GM12874 (cell line): Measurements from ENCODE around the gene RINL.

Experiments
- TF ChIP-seq, protein P1 (sequence below): IDR thresholded peaks from 2 replicates; pipeline ENCODE4 v1.5.1; 2011; ENCODE audit warnings: low read depth, mild to moderate bottlenecking, control low read depth, low read length, moderate library complexity; ENCODE audit not compliant: insufficient read depth

The RINL gene, protein sequence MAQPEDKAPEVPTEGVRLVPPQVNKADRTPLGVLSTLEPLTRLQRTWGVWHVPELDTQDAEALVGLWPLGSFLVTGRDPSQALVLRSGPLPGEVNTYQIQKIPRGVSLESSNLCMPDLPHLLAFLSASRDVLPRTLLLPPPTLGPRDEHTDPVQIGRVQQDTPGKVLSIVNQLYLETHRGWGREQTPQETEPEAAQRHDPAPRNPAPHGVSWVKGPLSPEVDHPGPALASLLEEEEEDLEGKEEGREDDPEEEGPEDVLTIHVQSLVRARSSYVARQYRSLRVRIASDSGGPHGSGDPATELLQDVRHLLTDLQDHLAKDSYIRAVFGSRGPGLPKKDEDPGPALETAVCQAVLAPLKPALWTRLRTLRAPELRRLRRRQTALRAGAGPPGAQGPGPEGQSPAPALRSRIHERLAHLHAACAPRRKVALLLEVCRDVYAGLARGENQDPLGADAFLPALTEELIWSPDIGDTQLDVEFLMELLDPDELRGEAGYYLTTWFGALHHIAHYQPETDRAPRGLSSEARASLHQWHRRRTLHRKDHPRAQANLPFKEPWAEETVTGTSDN

DNA sequence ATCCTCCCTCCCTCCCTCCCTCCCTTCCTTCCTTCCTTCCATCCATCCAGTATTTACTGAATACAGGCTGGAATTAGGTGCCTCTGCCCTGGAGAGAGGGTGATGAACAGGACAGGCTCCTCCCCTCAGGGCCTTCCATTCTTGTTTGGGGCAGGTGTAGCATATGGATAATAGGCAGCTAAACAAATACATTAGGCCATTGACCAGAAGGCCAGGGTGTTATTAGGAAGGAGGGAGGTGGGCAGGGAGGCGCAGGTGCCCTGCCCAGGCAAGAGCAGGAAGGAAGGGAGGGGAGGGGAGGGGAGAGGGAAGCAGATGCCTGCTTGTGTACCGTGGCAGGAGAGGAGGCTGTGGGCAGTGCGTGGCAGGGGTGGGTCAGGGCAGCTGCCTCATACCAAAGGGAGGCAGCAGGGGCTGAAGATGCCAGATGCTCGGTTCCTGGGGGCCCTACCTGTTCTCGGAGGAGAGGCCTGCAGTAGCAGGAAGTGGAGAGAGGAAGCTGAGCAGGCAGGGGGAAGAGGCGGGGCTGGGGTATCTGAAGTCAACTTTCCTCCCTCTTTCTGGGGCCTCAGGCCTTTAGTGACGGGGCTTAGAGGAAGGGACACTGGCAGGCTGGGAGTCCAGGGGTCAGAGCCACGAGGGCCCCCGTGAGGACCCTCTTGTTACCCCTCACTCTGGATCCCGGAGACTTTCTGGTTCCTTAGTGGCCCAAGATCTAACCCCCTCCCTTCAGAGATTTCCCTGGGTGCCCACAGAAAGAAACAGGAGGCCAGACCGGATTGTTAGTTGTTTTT lies at the start of gene RINL:
RINL (minus strand) TSS at position 495 of the 794 bp plus-strand sequence. CDS start 1,533 bp downstream, outside the sequence.
- TF ChIP-seq, protein P1, sequence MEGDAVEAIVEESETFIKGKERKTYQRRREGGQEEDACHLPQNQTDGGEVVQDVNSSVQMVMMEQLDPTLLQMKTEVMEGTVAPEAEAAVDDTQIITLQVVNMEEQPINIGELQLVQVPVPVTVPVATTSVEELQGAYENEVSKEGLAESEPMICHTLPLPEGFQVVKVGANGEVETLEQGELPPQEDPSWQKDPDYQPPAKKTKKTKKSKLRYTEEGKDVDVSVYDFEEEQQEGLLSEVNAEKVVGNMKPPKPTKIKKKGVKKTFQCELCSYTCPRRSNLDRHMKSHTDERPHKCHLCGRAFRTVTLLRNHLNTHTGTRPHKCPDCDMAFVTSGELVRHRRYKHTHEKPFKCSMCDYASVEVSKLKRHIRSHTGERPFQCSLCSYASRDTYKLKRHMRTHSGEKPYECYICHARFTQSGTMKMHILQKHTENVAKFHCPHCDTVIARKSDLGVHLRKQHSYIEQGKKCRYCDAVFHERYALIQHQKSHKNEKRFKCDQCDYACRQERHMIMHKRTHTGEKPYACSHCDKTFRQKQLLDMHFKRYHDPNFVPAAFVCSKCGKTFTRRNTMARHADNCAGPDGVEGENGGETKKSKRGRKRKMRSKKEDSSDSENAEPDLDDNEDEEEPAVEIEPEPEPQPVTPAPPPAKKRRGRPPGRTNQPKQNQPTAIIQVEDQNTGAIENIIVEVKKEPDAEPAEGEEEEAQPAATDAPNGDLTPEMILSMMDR = no peak

DNA sequence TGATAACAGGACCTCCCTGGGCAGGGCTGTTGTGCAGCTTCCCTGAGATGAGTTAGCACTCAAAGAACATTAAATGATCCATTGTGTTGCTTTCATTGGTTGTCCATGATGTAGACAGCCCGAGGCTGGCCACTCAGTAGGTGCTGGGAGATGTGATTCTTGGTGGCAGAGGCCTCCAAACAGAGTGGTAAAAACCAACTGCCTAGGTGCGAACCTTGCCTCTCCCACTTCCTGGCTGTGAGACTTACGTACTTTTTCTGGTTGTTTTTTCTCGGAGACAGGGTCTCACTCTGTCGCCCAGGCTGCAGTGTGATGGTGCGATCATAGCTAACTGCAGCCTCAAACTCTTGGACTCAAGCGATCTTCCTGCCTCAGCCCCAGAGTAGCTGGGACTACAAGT lies 46.3 kb upstream of the RINL start:
- TF ChIP-seq, protein P1 = no peak

DNA sequence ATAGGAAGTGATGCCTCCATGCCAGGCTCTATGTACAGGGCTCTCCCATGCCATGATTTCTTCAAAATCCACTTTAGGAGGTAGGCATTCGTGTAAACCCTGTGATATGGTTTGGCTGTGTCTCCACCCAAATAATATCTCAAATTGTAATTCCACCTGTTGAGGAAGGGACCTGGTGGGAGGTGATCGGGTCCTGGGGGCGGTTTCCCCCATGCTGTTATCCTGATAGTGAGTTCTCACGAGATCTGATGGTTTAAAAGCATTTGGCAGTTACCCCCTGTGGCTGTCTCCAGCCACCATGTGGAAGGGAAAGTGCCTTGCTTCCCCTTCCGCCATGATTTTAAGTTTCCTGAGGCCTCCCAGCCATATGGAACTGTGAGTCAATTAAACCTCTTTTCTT lies 44.4 kb upstream of the RINL start:
- TF ChIP-seq, protein P1 = no peak

DNA sequence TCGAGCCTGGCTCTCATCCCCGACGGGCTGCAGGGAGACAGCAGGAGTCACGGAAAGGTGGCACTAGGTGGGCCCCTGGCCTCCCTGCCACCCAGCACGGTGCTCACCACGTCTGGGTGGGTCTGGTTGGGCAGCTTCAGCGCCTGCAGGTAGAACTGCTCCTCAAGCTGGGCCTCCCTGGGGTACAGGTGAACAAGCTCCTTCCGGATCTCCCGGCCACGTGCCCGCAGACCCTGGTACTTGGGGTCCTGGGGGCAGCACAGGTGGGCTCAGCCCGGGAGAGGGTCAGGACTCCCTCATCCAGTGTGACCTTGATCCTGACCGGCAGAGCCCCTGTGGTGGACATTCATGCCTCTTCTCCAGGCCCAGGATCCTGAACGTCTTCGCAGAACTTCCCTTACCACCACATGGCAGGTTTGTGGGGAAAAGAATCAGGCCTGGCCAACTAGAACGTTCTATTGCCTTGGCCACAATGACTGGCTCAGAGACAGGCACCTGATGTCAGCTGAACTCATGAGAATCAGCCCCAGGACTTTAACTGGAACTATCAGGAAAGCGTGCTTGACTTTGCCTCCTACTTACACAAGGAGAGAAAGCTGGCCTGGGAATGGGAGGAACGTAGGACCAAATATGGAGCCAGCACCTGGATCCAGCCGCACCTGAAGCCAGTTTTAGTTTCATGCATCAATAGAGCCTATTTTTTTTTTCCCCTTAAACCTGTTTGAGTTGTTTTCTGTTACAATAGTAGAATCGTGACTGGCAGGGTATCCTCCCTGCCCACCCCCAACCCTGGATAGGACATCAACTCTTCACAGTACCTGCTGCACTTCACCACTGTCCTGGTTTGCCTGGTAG lies 43.6 kb upstream of the RINL start:
- TF ChIP-seq, protein P1 = no peak

DNA sequence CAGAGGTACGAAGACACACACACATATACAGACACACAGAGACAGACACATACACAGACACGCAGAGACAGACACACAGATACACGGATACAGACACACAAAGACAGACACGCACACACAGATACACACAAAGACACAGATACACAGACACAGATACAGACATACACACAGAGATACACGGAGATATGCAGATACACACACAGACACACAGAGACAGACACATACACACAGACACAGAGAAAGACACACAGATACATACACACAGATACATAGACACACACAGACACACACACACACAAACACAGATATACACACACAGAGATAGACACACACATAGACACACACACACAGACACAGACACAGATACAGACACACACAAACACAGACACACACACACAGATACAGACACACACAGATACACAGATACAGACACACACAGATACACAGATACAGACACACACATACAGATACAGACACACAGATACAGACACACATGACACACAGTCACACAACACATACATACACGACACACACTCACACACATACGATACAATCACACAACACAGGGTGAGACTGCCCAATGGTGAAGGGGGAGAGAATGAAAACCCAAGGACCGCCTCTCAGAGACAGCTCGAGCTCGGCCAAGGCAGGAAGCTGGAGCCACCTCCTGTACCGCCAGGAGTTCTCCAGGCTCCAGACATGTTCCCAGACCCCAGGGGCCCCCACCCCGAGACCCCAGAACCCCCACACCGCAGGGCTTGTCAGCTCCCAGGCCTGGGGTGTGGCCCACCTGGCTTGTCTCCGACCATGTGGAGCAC lies 42.7 kb upstream of the RINL start:
- TF ChIP-seq, protein P1 = no peak

DNA sequence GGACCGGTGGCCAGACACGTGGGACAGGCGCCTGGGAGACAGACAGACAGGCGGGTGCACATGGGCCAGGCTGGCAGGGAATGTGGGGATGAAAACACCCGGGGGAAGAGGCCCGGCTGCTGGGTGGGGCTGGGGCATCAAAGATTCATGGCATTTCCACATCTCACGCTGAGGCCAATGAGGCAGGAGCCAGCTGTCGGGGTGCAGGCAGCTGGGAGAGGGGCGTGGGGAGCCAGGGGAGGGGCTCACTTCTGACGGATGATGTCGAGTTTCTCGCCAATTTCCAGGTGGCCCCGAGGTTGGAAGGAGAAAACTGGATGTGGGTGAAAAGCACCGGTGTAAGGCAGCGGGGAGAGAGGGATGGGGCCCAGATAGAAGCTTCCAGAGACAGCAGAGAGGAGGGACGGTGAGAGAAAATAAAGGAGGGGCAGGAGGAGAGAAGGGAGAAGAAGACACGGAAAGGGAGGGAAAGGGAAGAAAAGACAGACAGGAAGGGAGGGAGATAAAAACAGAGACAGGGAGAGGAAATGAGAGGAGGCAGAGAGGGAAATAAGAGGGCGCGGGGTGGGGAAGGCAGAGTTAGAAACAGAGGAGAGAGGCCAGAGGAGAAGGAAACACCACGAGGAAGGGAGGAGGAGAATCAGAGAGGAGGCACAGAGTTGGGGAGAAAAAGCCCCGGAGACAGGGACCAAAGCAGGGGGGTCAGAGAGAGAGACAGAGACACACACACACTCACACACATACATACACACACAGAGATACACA lies 41.9 kb upstream of the RINL start:
- TF ChIP-seq, protein P1 = no peak
